ENCODE measurements around the gene ADAMTSL2.
"Not testable (repeated sequence)": the region's sequence is repeated elsewhere in the genome, so short reads cannot be mapped to it uniquely, and the experiment has no call there.

The ADAMTSL2 gene

GRCh38 chr9:133558191-133559126, 24.0 kb downstream of the ADAMTSL2 start:
- DNase-seq (ENCODE audit: low read depth in 2 of 2) = peak in 1 of 2 experiments; percentile 9

GRCh38 chr9:133560311-133560710, 25.8 kb downstream of the ADAMTSL2 start:
- no peak for DNase-seq (ENCODE audit: low read depth in 2 of 2)

- no peak for DNase-seq (ENCODE audit: low read depth in 2 of 2)
Observed at GRCh38 chr9:133560944-133561343, 26.4 kb downstream of the ADAMTSL2 start.

- DNase-seq (ENCODE audit: low read depth in 2 of 2) = no peak
Observed at GRCh38 chr9:133561976-133562554, 27.6 kb downstream of the ADAMTSL2 start.

- no peak for DNase-seq (ENCODE audit: low read depth in 2 of 2)
Observed at GRCh38 chr9:133562611-133563290, 28.2 kb downstream of the ADAMTSL2 start.

- no peak for DNase-seq (ENCODE audit: low read depth in 2 of 2)
Observed at GRCh38 chr9:133563291-133563796, 28.8 kb downstream of the ADAMTSL2 start.

GRCh38 chr9:133563814-133564213, 29.3 kb downstream of the ADAMTSL2 start:
- DNase-seq (ENCODE audit: low read depth in 2 of 2) = not testable (repeated sequence)

- no peak for DNase-seq (ENCODE audit: low read depth in 2 of 2)
Observed at GRCh38 chr9:133564451-133565116, 30.1 kb downstream of the ADAMTSL2 start.

GRCh38 chr9:133566382-133566781, 31.9 kb downstream of the ADAMTSL2 start:
- no peak for DNase-seq (ENCODE audit: low read depth in 2 of 2)

- no peak for DNase-seq (ENCODE audit: low read depth in 2 of 2)
Observed at GRCh38 chr9:133566817-133567216, 32.3 kb downstream of the ADAMTSL2 start.

GRCh38 chr9:133568186-133568585, 33.7 kb downstream of the ADAMTSL2 start:
- DNase-seq (ENCODE audit: low read depth in 2 of 2) = no peak

GRCh38 chr9:133569121-133569785, 34.7 kb downstream of the ADAMTSL2 start:
- DNase-seq (ENCODE audit: low read depth in 2 of 2) = no peak

- no peak for DNase-seq (ENCODE audit: low read depth in 2 of 2)
Observed at GRCh38 chr9:133569891-133570690, 35.6 kb downstream of the ADAMTSL2 start.

GRCh38 chr9:133570691-133571080, 36.2 kb downstream of the ADAMTSL2 start:
- no peak for DNase-seq (ENCODE audit: low read depth in 2 of 2)

- DNase-seq (ENCODE audit: low read depth in 2 of 2) = no peak
Observed at GRCh38 chr9:133571391-133571890, 36.9 kb downstream of the ADAMTSL2 start.

- DNase-seq (ENCODE audit: low read depth in 2 of 2) = no peak
Observed at GRCh38 chr9:133571896-133572595, 37.5 kb downstream of the ADAMTSL2 start.

GRCh38 chr9:133572821-133573361, 38.4 kb downstream of the ADAMTSL2 start:
- no peak for DNase-seq (ENCODE audit: low read depth in 2 of 2)

GRCh38 chr9:133573791-133574515, 39.4 kb downstream of the ADAMTSL2 start:
- no peak for DNase-seq (ENCODE audit: low read depth in 2 of 2)

GRCh38 chr9:133574771-133575170, 40.3 kb downstream of the ADAMTSL2 start:
- no peak for DNase-seq (ENCODE audit: low read depth in 2 of 2)

Data from stimulated activated CD4-positive, alpha-beta T cell treated with anti-CD3 and anti-CD28 coated beads, Interleukin-12 subunit alpha, Interleukin-12 subunit beta, amount 100 ng/mL, for 24 hours (primary cell).